Measurements from ENCODE around the gene LAMA1.
"Not testable (repeated sequence)": the region's sequence is repeated elsewhere in the genome, so short reads cannot be mapped to it uniquely, and the experiment has no call there.

Gene LAMA1

GRCh38 chr18:6940451-6940850, 177.1 kb downstream of the LAMA1 start:
- no peak for TF ChIP-seq CTCF (IDR thresholded peaks at IDR 0.05; ENCODE audit: control insufficient read depth, extremely low read depth, insufficient read depth)
- no peak for DNase-seq (ENCODE audit: low read depth)
- no peak overlapping the region for H3K4me3 ChIP-seq (ENCODE audit: low read depth, low read length)

GRCh38 chr18:6939972-6940371, 177.6 kb downstream of the LAMA1 start:
- no peak for DNase-seq (ENCODE audit: low read depth)
- TF ChIP-seq CTCF (IDR thresholded peaks at IDR 0.05; ENCODE audit: control insufficient read depth, extremely low read depth, insufficient read depth) = no peak
- H3K4me3 ChIP-seq (ENCODE audit: low read depth, low read length) = no peak overlapping the region

- not testable (repeated sequence) for H3K4me3 ChIP-seq (ENCODE audit: low read depth, low read length); DNase-seq (ENCODE audit: low read depth)
Measured at GRCh38 chr18:6938403-6938802, 179.2 kb downstream of the LAMA1 start.

- H3K4me3 ChIP-seq (ENCODE audit: low read depth, low read length) = no peak overlapping the region
- DNase-seq (ENCODE audit: low read depth) = no peak
- no peak for TF ChIP-seq CTCF (IDR thresholded peaks at IDR 0.05; ENCODE audit: control insufficient read depth, extremely low read depth, insufficient read depth)
Measured at GRCh38 chr18:6938003-6938402, 179.6 kb downstream of the LAMA1 start.

GRCh38 chr18:6934859-6935258, 182.7 kb downstream of the LAMA1 start:
- no peak for TF ChIP-seq CTCF (IDR thresholded peaks at IDR 0.05; ENCODE audit: control insufficient read depth, extremely low read depth, insufficient read depth)
- DNase-seq (ENCODE audit: low read depth) = no peak

GRCh38 chr18:6929370-6930102, 188.1 kb downstream of the LAMA1 start:
- no peak for DNase-seq (ENCODE audit: low read depth)
- TF ChIP-seq CTCF (IDR thresholded peaks at IDR 0.05; ENCODE audit: control insufficient read depth, extremely low read depth, insufficient read depth) = no peak
- H3K4me3 ChIP-seq (ENCODE audit: low read depth, low read length) = no peak overlapping the region

More at GRCh38 chr18:6934859-6935258, 182.7 kb downstream of the LAMA1 start:
- H3K4me3 ChIP-seq (ENCODE audit: low read depth, low read length) = no peak overlapping the region

- H3K4me3 ChIP-seq (ENCODE audit: low read depth, low read length) = no peak overlapping the region
- DNase-seq (ENCODE audit: low read depth) = no peak
- no peak for TF ChIP-seq CTCF (IDR thresholded peaks at IDR 0.05; ENCODE audit: control insufficient read depth, extremely low read depth, insufficient read depth)
Measured at GRCh38 chr18:6928359-6928758, 189.2 kb downstream of the LAMA1 start.
